ENCODE measurements around the gene CST9L. TPM values are rescaled to one million over a fixed set of nuclear protein-coding genes. Genes with fewer than 3 reads are reported as not detected.

Gene CST9L
- total and polyA plus RNA-seq, 4 donors = not detected

GRCh38 chr20:23550227-23550626 lies 18.1 kb downstream of the CST9L start:
- no peak overlapping the region for H3K27ac ChIP-seq (ENCODE audit: low read depth in 1 of 2, low read length in 2 of 2)
- H3K36me3 ChIP-seq (ENCODE audit: control insufficient read depth in 4 of 4, insufficient read depth in 3 of 4, low read depth in 1 of 4, low read length in 3 of 4) = no peaks in the 10 kb centered on the region
- WGBS = 62% methylated on average over 4 of the region's 4 CpGs
- no peak overlapping the region for H3K4me3 ChIP-seq (ENCODE audit: low read depth in 1 of 3, low read length in 3 of 3)
- H3K9me3 ChIP-seq (ENCODE audit: control insufficient read depth in 4 of 4, low read length in 3 of 4) = no peaks in the 10 kb centered on the region
- H3K9ac ChIP-seq (ENCODE audit: low read depth in 1 of 2, low read length in 2 of 2) = no peak overlapping the region
- no peaks in the 10 kb centered on the region for H3K27me3 ChIP-seq (ENCODE audit: control insufficient read depth in 4 of 4, insufficient read depth in 4 of 4, low read length in 3 of 4)
- no peak for DNase-seq (ENCODE audit: low spot score)
- no peaks in the 10 kb centered on the region for H3K4me1 ChIP-seq (ENCODE audit: control insufficient read depth in 4 of 4, insufficient read depth in 4 of 4, low read length in 3 of 4)
- no peak for TF ChIP-seq RXRA (IDR thresholded peaks at IDR 0.05)
- TF ChIP-seq HNF4G (IDR thresholded peaks at IDR 0.05) = no peak

DNA sequence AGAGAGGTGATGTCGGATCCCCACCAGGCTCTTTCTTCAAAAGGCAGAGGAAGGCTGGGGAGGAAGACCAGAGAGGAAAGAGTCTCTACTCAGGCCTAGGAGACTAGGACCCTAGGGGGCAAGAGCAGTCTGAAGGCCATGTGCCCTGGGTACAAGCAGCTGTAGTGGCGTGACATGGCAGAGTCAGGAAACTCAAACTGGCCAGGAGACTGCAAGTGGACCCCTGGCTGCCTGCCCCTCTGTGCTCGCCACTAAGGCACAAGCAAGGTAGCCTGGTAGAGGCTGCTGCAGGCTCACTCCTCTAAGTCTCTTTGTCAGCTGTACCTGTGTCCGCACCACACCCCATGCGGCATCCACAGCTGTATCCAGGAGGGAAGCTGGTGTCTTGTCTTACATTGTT lies 19.9 kb downstream of the CST9L start:
- H3K36me3 ChIP-seq (ENCODE audit: control insufficient read depth in 4 of 4, insufficient read depth in 3 of 4, low read depth in 1 of 4, low read length in 3 of 4) = no peaks in the 10 kb centered on the region
- WGBS = 72% methylated on average over 5 of the region's 5 CpGs
- no peak overlapping the region for H3K27ac ChIP-seq (ENCODE audit: low read depth in 1 of 2, low read length in 2 of 2)

DNA sequence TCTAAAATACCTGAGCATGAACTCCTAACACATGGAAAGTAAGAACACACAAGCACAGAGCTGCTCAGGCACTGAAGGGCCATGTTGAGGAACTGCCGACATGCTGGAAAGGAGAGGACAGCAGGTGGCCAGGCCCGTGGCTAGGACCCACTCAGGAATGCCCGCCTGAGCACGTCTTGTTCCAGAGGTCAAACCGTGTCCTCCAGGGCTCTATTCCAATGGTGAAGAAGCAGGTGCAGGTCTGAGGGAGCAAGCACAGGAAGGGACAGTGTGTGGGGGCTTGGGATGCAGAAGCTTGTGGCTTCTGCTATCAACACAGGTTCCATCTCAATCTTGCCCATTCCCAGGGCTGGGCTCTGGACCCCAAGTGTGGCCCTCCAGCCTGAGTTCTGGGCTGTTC lies 20.7 kb downstream of the CST9L start:
- 78% methylated on average over 5 of the region's 5 CpGs for WGBS
- no peak overlapping the region for H3K9ac ChIP-seq (ENCODE audit: low read depth in 1 of 2, low read length in 2 of 2)
- H3K4me3 ChIP-seq (ENCODE audit: low read depth in 1 of 3, low read length in 3 of 3) = no peak overlapping the region
- no peaks in the 10 kb centered on the region for H3K9me3 ChIP-seq (ENCODE audit: control insufficient read depth in 4 of 4, low read length in 3 of 4)
- TF ChIP-seq, protein P1, sequence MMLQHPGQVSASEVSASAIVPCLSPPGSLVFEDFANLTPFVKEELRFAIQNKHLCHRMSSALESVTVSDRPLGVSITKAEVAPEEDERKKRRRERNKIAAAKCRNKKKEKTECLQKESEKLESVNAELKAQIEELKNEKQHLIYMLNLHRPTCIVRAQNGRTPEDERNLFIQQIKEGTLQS (IDR thresholded peaks at IDR 0.05) = no peak
- TF ChIP-seq FOXA2 (IDR thresholded peaks at IDR 0.05) = no peak
- no peak for TF ChIP-seq RXRA (IDR thresholded peaks at IDR 0.05)
- TF ChIP-seq FOXA1 (IDR thresholded peaks at IDR 0.05) = no peak
- TF ChIP-seq, protein P2, sequence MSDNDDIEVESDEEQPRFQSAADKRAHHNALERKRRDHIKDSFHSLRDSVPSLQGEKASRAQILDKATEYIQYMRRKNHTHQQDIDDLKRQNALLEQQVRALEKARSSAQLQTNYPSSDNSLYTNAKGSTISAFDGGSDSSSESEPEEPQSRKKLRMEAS (IDR thresholded peaks at IDR 0.05) = no peak
- no peak for TF ChIP-seq RAD21 (IDR thresholded peaks at IDR 0.05)
- no peak for TF ChIP-seq SP1 (IDR thresholded peaks at IDR 0.05)
- no peak for TF ChIP-seq NR2F2 (IDR thresholded peaks at IDR 0.05)
- TF ChIP-seq, protein P3, sequence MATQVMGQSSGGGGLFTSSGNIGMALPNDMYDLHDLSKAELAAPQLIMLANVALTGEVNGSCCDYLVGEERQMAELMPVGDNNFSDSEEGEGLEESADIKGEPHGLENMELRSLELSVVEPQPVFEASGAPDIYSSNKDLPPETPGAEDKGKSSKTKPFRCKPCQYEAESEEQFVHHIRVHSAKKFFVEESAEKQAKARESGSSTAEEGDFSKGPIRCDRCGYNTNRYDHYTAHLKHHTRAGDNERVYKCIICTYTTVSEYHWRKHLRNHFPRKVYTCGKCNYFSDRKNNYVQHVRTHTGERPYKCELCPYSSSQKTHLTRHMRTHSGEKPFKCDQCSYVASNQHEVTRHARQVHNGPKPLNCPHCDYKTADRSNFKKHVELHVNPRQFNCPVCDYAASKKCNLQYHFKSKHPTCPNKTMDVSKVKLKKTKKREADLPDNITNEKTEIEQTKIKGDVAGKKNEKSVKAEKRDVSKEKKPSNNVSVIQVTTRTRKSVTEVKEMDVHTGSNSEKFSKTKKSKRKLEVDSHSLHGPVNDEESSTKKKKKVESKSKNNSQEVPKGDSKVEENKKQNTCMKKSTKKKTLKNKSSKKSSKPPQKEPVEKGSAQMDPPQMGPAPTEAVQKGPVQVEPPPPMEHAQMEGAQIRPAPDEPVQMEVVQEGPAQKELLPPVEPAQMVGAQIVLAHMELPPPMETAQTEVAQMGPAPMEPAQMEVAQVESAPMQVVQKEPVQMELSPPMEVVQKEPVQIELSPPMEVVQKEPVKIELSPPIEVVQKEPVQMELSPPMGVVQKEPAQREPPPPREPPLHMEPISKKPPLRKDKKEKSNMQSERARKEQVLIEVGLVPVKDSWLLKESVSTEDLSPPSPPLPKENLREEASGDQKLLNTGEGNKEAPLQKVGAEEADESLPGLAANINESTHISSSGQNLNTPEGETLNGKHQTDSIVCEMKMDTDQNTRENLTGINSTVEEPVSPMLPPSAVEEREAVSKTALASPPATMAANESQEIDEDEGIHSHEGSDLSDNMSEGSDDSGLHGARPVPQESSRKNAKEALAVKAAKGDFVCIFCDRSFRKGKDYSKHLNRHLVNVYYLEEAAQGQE (IDR thresholded peaks at IDR 0.05) = no peak
- no peak for TF ChIP-seq EGR1 (IDR thresholded peaks at IDR 0.05; ENCODE audit: low read depth in 2 of 2)
- TF ChIP-seq, protein P4, sequence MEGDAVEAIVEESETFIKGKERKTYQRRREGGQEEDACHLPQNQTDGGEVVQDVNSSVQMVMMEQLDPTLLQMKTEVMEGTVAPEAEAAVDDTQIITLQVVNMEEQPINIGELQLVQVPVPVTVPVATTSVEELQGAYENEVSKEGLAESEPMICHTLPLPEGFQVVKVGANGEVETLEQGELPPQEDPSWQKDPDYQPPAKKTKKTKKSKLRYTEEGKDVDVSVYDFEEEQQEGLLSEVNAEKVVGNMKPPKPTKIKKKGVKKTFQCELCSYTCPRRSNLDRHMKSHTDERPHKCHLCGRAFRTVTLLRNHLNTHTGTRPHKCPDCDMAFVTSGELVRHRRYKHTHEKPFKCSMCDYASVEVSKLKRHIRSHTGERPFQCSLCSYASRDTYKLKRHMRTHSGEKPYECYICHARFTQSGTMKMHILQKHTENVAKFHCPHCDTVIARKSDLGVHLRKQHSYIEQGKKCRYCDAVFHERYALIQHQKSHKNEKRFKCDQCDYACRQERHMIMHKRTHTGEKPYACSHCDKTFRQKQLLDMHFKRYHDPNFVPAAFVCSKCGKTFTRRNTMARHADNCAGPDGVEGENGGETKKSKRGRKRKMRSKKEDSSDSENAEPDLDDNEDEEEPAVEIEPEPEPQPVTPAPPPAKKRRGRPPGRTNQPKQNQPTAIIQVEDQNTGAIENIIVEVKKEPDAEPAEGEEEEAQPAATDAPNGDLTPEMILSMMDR (IDR thresholded peaks at IDR 0.05; ENCODE audit: low read depth, low read length, missing input control) = no peak
- TF ChIP-seq, protein P5, sequence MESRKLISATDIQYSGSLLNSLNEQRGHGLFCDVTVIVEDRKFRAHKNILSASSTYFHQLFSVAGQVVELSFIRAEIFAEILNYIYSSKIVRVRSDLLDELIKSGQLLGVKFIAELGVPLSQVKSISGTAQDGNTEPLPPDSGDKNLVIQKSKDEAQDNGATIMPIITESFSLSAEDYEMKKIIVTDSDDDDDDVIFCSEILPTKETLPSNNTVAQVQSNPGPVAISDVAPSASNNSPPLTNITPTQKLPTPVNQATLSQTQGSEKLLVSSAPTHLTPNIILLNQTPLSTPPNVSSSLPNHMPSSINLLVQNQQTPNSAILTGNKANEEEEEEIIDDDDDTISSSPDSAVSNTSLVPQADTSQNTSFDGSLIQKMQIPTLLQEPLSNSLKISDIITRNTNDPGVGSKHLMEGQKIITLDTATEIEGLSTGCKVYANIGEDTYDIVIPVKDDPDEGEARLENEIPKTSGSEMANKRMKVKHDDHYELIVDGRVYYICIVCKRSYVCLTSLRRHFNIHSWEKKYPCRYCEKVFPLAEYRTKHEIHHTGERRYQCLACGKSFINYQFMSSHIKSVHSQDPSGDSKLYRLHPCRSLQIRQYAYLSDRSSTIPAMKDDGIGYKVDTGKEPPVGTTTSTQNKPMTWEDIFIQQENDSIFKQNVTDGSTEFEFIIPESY (IDR thresholded peaks at IDR 0.05) = no peak
- TF ChIP-seq HNF4G (IDR thresholded peaks at IDR 0.05) = no peak
- no peak overlapping the region for H3K27ac ChIP-seq (ENCODE audit: low read depth in 1 of 2, low read length in 2 of 2)
- H3K27me3 ChIP-seq (ENCODE audit: control insufficient read depth in 4 of 4, insufficient read depth in 4 of 4, low read length in 3 of 4) = peaks cover 0 to 3% (median 0%) of the 10 kb centered on the region in 4 donors
- H3K36me3 ChIP-seq (ENCODE audit: control insufficient read depth in 4 of 4, insufficient read depth in 3 of 4, low read depth in 1 of 4, low read length in 3 of 4) = no peaks in the 10 kb centered on the region
- no peaks in the 10 kb centered on the region for H3K4me1 ChIP-seq (ENCODE audit: control insufficient read depth in 4 of 4, insufficient read depth in 4 of 4, low read length in 3 of 4)
- no peak for DNase-seq (ENCODE audit: low spot score)

More for the DNA sequence above, 19.9 kb downstream of the CST9L start:
- DNase-seq (ENCODE audit: low spot score) = no peak
- Histone ChIP-seq H3K4me3 (ENCODE audit: low read depth in 1 of 3, low read length in 3 of 3) (no peak overlapping the region), H3K4me1 (ENCODE audit: control insufficient read depth in 4 of 4, insufficient read depth in 4 of 4, low read length in 3 of 4) (no peaks in the 10 kb centered on the region), H3K9ac (ENCODE audit: low read depth in 1 of 2, low read length in 2 of 2) (no peak overlapping the region), H3K9me3 (ENCODE audit: control insufficient read depth in 4 of 4, low read length in 3 of 4) (no peaks in the 10 kb centered on the region), H3K27me3 (ENCODE audit: control insufficient read depth in 4 of 4, insufficient read depth in 4 of 4, low read length in 3 of 4) (no peaks in the 10 kb centered on the region)
- TF ChIP-seq FOXA1 (IDR thresholded peaks at IDR 0.05) = no peak
- TF ChIP-seq, protein P4 (IDR thresholded peaks at IDR 0.05; ENCODE audit: low read depth, low read length, missing input control) = no peak
- no peak for TF ChIP-seq TAF1 (conservative IDR thresholded peaks at IDR 0.05)
- no peak for TF ChIP-seq JUND (IDR thresholded peaks at IDR 0.05)
- TF ChIP-seq, protein P2 (IDR thresholded peaks at IDR 0.05) = no peak
- TF ChIP-seq GABPA (IDR thresholded peaks at IDR 0.05 in 1 of 2, conservative IDR thresholded peaks at IDR 0.05 in 1 of 2) = no peak
- TF ChIP-seq RAD21 (IDR thresholded peaks at IDR 0.05) = no peak

Measured in liver (tissue), 9 donors.